ENCODE measurements around the gene PRAC2.
"Not testable (repeated sequence)": the region's sequence is repeated elsewhere in the genome, so short reads cannot be mapped to it uniquely, and the experiment has no call there.

DNA sequence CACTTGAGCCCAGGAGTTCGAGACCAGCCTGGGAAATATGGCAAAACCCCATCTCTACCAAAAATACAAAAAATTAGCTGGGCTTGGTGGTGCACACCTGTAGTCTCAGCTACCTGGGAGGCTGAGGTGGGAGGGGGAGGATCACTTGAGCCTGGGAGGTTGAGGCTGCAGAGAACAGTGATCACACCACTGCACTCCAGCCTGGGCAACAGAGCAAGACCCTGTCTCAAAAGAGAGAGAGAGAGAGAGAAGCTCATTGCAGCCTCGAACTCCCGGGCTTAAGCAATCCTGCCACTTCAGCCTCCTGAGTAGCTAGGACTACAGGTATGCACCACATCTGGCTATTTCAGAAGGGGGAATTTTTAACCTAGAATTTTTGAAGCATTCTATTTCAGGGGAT lies 6.4 kb upstream of the PRAC2 start:
- TF ChIP-seq, protein P1, sequence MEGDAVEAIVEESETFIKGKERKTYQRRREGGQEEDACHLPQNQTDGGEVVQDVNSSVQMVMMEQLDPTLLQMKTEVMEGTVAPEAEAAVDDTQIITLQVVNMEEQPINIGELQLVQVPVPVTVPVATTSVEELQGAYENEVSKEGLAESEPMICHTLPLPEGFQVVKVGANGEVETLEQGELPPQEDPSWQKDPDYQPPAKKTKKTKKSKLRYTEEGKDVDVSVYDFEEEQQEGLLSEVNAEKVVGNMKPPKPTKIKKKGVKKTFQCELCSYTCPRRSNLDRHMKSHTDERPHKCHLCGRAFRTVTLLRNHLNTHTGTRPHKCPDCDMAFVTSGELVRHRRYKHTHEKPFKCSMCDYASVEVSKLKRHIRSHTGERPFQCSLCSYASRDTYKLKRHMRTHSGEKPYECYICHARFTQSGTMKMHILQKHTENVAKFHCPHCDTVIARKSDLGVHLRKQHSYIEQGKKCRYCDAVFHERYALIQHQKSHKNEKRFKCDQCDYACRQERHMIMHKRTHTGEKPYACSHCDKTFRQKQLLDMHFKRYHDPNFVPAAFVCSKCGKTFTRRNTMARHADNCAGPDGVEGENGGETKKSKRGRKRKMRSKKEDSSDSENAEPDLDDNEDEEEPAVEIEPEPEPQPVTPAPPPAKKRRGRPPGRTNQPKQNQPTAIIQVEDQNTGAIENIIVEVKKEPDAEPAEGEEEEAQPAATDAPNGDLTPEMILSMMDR (IDR thresholded peaks at IDR 0.05): not testable (repeated sequence)
- TF ChIP-seq POLR2A (IDR thresholded peaks at IDR 0.05): not testable (repeated sequence)

Measured in body of pancreas (tissue), 4 donors.